GM23248 (cell line): ENCODE data around the gene PCDHGA7.

Experiments
- EZH2 ChIP-seq: fragments of 200-600 bp; sonication (generic); IDR thresholded peaks from 2 replicates; pipeline ENCODE4 v1.6.1; 2018; ENCODE audit warnings: antibody characterized with exemption, mild to moderate bottlenecking; ENCODE audit not compliant: insufficient read depth, poor library complexity, severe bottlenecking
- EZH2phosphoT487 ChIP-seq: fragments of 200-600 bp; sonication (generic); IDR thresholded peaks from 2 replicates; pipeline ENCODE4 v1.6.1; 2018; ENCODE audit warnings: antibody characterized with exemption, moderate library complexity, mild to moderate bottlenecking, low read depth; ENCODE audit not compliant: insufficient read depth

GRCh38 chr5:141342773-141343172, 39.8 kb upstream of the PCDHGA7 start:
- TF ChIP-seq EZH2 (no peak), EZH2phosphoT487 (no peak)
